NCI-H2107 (cell line): ENCODE results near the gene ZNF438.
"Not testable (repeated sequence)": the region's sequence is repeated elsewhere in the genome, so short reads cannot be mapped to it uniquely, and the experiment has no call there.

ENCODE experiments used
- DNase-seq: peaks from one replicate; lab custom pipeline; 2025; lab: John Stamatoyannopoulos, UW

ZNF438 gene

DNA sequence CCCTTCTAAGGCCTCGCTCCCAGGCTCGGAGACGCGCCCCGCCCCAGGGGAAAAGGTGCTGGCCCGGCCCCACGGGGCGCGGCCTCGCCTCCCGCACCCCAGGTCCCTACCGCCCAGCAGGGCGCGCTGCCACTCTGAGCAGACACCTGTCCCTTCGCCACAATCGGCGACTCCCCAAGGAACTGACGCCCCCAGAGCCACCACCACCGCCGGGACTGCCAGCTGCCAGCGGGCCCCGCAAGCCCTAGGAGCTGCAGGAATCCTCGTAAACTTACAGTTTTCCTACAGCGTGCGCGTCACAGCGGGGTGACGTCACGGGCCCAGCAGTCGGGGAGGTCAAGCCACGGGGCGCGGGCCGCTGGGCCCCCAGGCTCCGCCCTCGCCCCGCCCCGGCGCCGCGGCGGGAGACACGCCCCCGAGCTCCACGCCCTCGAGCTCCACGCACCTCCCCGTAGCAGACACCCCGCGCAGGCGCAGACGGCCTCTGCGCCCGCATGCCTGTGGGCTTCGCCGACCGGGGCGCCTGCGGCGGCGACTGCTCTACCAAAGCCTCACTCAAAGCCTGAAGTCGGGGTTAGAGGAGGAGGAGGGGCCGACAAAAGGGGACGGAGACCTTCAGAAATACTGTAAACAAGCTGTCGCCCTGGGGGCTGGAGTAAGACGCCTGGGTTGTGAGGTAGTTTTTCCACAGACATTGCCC lies at the start of gene ZNF438:
ZNF438 (minus strand) TSS at position 308 of the 700 bp plus-strand sequence. CDS start 154,831 bp downstream, outside the sequence.
- peak; percentile 53 for DNase-seq

DNA sequence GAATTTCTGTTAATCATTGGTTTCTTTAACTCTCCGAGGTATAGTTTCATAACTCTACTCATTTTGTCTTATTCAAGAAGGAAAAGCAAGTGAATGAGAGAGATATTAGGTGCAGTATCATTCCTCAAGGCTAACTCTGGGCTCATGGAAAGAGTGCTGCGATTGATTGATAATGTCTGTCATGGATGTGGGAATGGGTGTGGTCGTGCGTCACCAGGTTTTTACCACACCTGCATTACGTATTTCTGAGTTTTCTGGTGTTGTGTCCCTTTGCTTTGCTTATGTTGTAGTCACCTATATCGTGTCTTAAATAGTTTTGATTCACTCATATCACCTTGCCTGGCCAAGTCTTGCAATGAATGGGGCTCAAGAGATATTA lies 44.9 kb upstream of the ZNF438 start:
- DNase-seq = no peak

GRCh38 chr10:31075881-31076609 lies 44.4 kb upstream of the ZNF438 start:
- no peak for DNase-seq

DNA sequence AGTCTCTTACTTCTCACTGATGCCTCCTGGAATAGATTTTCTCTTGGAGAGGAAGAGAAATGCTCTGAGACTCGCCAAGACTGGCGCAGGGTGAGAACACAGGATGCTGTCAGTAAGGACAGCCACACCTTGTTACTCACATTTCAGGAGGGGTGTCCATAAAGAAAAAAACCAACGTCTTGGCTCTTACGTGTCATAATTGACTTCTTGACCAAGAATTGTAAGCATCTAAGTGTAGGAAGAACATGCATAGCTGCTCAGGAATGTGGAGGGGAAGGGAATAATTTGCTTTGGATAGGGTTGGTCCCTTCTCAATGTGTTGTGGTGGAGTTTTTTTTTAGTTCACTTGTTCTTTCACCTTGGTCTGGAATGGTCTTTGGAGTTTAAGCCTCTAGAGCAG lies 43.8 kb upstream of the ZNF438 start:
- DNase-seq = no peak

- no peak for DNase-seq
Measured at GRCh38 chr10:31074722-31075086, 43.0 kb upstream of the ZNF438 start.

DNA sequence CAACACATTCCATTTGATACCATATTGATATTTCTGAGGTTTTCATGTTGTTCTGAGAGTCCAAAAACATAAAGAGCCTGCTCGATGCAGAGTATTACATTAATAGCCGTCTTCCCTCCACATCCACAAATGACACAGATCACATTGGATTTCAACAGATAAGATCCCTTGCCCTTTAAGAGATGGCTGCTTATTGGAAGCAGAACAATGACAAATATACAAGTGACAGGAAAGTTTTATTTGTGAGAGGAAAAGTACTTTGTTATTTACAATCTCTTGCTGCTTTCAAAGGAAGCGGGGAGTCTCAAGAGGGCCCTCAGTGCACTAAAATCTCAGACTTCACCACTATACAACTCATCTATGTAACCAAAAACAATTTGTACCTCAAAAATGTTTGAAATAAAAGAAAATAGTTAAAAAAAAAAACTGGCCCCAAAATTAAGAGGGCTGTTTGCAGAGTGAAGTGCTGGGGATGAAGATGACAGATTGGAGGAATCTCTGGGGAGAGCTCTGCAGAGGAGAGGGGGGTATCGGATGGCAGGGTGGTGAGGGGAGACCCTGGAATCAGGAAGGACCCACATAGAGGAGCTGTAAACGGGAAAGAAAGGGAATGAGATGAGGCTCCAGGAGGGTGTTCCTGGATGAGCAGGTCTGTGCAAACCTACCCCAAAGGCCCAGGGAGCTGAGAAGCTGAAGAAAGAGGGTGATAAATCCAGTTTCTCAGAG lies 42.5 kb upstream of the ZNF438 start:
- no peak for DNase-seq

GRCh38 chr10:31073211-31073610 lies 41.5 kb upstream of the ZNF438 start:
- no peak for DNase-seq

GRCh38 chr10:31072451-31072850 lies 40.8 kb upstream of the ZNF438 start:
- no peak for DNase-seq

DNA sequence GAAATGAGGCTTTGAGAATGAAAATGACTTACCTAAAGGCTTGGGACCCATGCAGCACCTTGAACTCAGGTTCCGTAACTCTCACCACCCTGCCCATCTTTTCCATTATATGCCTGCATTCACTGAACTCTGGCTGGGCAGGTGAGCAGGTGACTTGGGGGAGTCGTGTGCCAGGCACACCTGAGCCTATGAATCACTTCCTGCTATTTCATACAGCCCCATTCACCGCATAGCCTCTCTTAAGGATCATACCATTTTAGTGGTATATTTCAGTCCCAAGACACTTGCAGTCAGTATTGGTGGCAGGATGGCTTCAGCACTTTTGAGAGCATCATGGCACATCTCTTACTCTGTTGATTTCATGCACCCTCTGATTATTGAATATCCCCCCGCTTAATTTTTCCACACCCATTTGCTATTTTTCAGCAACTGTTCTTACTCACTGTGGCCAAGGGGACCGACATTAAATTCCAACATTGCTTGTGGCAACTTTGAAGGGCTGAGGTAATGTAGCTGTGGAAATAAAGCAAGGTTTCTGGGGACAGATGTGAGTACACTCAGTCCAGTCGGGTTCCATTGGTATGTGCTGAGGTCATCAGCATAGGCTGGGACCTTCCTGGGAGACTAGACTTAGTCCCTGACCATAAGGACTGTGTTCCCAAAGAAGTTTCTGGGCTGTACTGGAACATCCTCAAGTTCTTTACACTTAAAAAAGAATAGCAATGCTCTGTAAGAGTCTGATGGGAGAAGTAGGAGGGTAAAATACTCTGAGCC lies 39.8 kb upstream of the ZNF438 start:
- no peak for DNase-seq

DNA sequence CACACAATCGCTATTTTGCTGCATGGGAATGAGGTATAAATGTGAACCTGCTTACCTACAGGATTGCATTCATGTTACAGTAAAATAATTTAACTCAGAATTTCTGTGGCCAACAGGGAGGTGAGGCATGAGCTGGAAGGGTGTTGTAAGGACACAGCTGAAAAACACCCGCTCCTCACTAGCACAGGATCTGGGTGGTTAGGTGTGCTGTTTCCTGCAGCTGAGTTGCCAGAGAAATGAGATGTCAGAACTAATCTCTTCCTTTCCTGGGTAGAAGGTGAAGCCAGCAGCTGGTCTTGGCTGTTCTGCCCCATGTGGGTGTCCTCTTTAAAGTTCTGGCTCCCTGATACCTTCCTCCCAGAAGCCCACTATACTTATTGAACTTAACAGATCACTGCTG lies 39.0 kb upstream of the ZNF438 start:
- no peak for DNase-seq

DNA sequence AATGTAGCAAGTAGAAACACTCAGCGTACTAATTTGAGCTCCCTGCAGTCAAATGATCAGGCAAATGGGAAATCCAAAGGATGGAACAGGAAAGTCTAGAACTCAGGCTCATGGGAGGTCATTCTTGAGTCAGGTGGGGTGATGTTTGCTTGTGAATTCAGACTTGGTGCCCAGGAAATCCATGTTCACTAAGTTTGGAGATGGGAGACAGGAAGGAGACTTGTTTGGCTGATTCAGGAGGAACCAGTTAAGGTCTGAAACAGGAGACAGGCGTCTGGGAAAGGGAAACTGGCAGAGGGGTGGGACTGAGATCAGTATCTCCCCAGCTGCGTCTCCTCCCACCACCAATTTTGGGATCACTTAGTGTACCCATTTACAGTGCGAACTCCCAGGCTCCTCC lies 38.4 kb upstream of the ZNF438 start:
- DNase-seq = no peak

DNA sequence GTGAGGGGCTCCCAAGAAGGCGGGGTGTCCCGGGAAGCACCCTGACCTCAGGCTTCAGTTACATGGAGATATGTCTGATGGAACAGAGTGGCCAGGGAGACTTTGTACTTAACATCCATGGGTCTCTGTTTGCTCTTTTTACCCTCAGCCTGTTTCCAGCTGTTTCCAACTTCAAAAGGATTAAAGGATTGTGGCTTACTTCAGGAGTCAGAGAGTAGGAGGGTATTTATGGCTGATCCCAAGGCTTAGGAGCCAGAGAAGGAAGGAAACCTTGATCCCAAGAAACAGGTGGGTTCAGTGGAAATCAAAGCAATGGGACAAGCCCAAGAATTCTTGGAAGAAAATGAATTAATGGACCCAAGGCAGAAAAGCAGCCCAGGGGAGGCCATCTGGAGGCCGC lies 37.7 kb upstream of the ZNF438 start:
- no peak for DNase-seq

GRCh38 chr10:31064348-31064747 lies 32.7 kb upstream of the ZNF438 start:
- DNase-seq = no peak

- DNase-seq = no peak
Measured at GRCh38 chr10:31063841-31064240, 32.2 kb upstream of the ZNF438 start.

- DNase-seq = no peak
Measured at GRCh38 chr10:31062856-31063255, 31.2 kb upstream of the ZNF438 start.

- no peak for DNase-seq
Measured at GRCh38 chr10:31061941-31062340, 30.3 kb upstream of the ZNF438 start.

DNA sequence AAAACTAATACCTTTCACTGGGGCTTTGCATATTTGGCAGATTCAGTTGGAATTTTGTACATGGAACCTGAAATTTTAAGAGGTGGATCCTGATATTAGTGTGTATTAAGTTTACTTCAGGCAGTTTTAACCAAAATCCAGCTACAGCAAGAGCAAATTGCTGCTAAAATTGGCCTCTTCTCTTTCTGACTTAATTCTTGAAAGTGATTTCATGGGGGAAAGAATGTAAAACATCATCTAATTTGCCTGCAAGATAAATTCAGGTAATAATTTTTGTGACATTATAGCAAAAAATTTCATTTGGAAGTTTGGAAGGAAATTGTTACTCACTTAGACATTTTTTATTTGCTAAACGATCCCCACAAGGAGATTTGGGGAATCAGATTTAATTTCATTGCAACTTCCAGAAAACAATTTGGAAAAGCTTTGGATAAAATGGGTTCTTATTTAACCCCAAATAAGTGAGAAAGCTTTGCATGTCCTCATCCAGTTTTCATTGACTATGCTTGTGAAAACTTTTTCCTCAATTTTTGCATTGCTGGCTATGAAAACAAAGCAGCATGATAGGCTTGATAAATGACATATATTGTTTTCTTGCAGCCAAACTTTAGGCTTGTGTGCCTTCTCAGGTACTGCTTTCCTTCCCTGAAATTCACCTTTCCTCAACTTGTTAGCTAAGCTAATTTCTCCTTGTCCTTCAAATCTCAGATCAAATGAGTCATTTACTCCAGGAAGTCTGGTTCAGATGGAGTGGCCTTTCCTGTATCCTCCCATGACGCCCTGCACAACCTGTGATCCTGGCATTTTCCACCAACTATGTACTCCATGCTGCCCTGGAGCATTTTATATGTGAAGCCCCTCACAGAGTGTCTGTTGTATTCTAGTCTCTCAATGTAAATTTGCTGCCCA lies 27.4 kb upstream of the ZNF438 start:
- no peak for DNase-seq

GRCh38 chr10:31056678-31057077 lies 25.0 kb upstream of the ZNF438 start:
- DNase-seq = not testable (repeated sequence)

GRCh38 chr10:31055573-31056251 lies 24.0 kb upstream of the ZNF438 start:
- DNase-seq = no peak

DNA sequence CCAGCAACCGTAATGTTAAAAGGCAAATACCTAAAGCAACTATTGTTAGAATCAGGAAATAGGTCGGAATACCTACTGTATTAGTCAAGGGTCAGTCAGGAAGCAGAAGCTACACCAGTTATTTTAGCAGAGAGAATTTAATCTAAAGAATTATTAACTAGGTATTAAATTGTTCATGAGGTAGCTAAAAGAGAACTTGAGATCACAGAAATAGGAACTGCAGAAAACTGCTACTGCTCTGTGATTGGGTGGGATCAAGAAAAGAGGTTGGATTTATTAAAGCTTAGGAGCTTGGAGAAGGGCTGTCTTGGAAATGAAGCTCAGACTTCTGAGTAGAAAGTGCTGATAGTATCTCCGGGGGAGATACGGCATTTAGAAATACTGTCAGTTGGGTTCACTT lies 20.0 kb upstream of the ZNF438 start:
- no peak for DNase-seq

DNA sequence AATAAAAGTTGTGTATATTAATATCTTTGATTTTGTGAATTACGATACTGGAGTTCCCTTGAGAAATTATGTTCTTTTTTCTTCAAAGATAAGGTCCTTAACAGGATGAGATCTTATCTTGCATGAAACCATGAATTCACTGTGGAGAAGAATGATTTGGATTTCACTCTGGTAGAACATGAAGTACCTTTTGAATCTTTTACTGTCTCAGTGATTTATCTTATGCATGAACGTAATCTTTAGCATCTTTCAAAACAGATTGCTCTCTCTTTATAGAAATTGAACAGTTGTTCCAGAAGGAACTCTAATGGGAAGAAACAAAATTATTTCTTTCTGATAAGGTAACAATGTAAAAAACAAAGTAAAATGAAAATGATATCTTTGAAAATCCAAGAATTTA lies 11.0 kb upstream of the ZNF438 start:
- DNase-seq = no peak
